ENCODE data around the gene CEP104. TPM values are rescaled to one million over a fixed set of nuclear protein-coding genes. Genes with fewer than 3 reads are reported as not detected.

The CEP104 gene
- total RNA-seq, 1 donor from 2014 or later, result 64.1 TPM

DNA sequence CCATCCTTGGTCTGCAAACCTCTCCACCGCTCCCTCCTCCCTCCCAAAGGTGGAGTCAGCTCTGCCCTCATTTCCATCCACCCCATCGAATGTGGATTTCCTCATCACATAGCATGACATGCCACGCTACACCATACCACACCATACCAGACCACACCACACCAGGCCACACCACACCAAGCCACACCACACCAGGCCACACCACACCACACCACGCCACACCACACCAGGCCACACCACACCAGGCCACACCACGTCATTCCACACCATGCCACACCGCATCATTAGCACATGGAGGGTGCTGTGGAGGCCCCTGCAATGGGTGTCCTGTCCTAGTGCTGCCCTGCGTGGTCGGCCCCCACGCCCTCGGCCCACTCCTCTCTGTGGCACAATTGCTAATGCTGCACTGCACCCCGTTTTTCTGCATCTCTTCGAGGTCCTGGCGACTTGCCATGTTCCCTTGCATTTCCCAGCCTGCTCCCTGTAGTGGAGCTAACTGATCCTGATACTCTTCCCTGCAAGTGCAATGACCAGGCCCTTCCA is 11.5 kb upstream of the CEP104 start:
- DNase-seq (ENCODE audit: low spot score), result no peak

DNA sequence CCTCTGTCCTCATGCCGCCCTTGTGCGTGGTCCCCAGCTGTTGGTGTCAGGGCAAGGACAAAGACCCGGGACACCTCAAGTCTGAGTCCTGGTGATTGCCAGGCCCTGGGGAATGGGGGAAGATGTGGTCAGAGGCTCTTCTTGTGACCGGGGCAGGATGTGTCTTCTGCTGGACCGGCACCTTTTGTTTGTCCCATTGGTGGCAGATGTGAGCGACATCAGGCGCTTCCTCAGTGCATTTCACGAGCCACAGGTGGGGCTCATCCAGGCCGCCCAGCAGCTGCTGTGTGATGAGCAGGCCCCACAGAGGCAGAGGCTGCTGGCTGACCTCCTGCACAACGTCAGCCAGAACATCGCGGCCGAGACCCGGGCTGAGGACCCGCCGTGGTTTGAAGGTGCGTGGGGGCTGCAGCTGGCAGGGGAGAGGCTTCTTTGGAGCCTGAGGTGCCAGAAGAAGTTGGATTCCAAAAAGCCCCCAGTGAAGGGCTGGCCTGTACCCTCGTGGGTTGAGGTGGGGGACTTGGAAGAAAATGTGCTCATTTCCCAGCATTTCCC is 8.7 kb upstream of the CEP104 start:
- no peak for DNase-seq (ENCODE audit: low spot score)

GRCh38 chr1:3864884-3865283 is 7.9 kb upstream of the CEP104 start:
- no peak for DNase-seq (ENCODE audit: low spot score)

DNA sequence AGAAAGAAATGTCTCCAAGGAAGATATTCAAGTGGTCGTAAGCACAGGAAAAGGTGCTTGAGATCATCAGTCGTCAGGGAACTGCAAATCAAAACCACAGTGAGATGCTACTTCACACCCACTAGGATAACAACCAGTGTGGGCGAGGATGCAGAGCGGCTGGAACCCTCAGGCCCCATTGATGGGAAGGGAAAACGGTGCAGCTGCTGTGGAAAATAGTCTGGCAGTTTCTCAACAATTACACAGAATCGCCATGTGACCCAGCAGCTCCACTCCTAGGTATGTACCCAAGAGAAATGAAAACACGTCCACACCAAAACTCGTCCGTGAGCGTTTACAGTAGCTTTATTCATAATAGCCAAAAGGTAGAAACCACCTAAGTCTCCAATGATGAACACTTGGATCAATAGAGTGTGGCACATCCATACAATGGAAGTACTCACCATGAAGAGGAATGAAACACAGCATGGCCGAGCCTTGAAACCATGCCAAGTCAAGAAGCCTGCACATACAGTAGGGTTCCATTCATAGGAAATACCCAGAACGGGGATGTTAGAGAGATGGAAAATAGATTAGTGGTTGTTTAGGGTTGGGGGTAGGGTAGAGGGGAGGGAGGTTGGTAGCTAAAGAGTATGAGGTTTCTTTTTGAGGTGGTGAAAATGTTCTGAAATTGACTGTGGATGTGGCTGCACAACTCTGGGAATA is 6.4 kb upstream of the CEP104 start:
- DNase-seq (ENCODE audit: low spot score), result no peak

DNA sequence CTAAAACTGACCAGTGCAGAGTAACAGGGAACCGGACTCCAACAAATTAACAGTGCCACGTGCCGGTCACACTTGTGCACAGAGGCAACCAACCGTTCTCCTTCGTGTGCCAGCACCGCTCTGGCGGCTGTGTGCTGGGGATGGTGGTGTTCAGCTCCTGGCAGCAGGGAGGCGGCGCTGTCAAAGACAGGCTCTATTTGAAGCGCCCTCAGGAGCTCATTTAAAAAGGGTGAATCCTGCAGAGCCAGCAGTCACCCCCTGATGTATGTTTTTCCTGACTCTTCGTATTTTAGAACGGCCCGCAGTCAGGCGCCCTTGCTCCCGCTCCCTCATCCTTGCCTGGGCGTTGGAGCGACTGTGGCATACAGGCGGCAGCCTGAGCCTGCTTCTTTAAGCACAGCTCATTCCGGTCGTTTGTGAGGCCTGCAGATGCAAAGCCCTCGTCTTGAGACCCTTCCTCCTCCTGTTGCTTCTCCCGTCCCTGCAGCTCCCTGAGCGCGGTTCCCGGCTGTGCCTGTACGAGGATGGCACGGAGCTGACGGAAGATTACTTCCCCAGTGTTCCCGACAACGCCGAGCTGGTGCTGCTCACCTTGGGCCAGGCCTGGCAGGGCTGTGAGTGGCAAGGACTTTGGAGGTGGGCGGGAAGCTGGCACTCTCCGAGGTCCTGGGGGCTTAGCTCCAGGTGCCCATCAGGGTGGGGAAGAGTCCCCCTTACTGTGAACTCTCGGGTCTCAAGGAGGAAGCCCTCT is 1.4 kb upstream of the CEP104 start:
- DNase-seq (ENCODE audit: low spot score), result no peak

DNA sequence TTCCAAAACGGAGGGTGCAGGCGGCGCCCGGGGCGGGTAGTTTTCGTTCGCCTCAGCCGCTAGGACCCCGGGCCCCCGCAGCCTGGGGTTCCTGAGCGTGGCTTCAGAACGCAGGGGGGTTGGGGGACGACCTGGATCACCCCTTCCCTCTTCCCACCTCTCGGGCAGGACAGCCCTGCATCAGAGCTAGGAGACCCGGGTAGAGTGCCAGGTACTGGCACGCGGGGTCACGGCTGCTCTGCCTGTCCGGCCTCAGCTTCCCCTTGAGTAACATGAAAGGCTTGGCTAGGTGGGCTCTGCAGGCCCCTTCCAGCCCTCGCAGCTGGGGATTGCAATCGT is 749 bp upstream of the CEP104 start:
- DNase-seq (ENCODE audit: low spot score), result no peak

DNA sequence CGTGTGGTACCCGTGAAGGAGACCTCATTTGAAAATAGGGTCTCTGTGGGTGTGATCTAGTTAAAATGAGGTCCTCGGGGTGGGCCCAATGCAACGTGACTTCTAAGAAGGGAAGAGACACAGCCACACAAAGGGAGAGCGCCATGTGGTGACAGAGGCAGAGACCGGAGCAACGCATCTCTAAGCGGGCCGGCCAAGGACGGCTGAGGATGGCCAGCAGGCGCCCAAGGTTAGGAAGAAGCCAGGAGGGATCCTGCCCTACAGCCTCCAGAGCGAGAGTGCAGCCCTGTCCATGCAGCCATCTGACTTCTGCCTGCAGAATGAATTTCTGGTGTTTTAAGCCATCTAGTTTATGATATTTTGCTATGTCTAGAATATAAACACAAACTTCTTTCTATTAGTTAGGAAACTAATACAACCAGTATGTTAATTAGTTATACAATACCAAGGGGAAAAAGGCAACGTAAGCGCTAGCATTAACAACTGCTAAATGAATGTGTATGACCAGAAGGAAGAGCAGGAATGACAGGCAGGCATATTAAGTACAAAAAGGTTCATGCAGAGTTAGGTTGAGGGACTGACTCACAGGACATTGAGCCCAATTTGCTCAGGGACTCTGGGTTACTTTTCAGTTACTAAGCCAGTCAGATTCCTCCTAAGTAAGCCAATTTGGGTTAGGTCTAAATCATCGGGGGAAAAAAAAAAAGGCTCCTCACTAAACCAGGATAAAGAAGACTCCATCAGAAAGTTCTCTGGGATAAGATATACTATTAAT is 4.1 kb downstream of the CEP104 start:
- DNase-seq (ENCODE audit: low spot score), result no peak

GRCh38 chr1:3852091-3852490 is 4.9 kb downstream of the CEP104 start:
- no peak for DNase-seq (ENCODE audit: low spot score)

GRCh38 chr1:3851292-3851691 is 5.7 kb downstream of the CEP104 start:
- no peak for DNase-seq (ENCODE audit: low spot score)

DNA sequence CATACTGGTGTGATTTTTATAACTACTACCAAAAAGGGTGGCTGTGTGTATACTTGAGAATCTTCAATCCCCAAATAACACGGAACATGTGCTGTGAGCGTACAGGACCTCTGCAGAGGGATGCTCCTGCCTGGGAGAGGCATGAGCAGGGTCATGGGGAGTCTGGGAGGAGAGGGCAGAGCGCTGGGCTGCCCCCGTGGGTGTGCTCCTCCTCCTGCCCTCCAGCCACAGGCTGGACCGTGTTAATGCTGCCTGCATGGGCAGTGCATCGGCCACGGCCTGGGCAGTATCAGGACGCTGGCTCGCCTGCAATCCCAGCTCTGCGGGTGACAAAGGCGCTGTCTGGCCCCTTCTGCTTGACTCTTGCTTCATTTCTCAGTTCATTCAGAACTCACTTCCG is 6.2 kb downstream of the CEP104 start:
- DNase-seq (ENCODE audit: low spot score), result no peak

DNA sequence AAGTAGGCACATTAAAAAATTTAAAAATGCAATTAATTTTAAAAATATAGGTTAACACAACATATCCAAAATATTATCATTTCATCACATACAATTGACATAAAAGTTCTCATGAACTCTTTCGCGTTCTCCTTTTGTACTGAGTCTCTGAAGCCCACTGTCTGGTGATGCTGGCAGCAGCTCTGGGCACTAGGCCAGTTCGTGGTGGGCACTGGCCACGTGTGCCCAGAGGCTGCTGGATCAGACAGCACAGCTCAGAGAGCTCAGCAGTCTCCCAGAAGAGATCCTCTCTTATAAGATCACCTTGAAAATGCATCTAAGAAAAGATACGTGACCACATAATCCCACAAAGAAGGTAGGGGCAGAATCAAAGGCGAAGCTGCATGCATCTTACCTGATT is 9.9 kb downstream of the CEP104 start:
- DNase-seq (ENCODE audit: low spot score), result no peak

- no peak for DNase-seq (ENCODE audit: low spot score)
Observed at GRCh38 chr1:3846541-3846940, 10.5 kb downstream of the CEP104 start.

DNA sequence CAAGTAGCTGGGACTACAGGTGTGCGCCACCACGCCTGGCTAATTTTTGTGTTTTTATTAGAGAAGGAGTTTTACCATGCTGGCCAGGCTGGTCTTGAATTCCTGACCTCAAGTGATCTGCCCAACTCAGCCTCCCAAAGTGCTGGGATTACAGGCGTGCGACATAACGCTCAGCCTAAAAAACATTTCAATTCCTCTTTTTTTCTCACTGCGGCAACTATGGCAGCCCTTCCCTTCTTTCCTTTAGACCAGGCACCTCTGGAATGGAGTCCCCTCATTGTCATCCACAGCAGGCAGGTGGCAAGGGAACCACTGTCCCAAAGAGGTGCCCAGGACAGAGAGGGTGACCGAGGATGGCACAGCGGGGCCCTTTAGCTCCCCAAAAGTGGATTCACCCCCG is 14.1 kb downstream of the CEP104 start:
- DNase-seq (ENCODE audit: low spot score), result no peak

DNA sequence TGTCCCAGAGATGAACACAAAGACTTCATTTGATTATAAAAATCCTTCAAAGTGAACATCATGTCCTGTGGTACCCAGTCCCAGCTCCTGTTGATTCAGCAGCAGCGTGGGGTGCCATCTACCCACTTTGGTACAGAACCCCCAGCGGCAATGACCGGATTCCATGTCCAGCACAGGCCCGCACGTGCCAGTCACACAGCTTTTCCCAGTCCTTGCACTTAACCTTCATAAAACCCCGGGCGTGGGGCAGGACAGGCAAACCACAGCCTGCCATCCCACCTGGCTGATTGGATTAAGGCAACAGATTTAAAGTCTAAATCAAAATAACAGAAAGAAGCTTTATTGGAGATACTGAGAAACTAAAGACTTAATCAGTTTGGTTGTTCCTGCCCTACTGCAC is 15.5 kb downstream of the CEP104 start:
- no peak for DNase-seq (ENCODE audit: low spot score)

GRCh38 chr1:3838788-3839187 is 18.2 kb downstream of the CEP104 start:
- no peak for DNase-seq (ENCODE audit: low spot score)

DNA sequence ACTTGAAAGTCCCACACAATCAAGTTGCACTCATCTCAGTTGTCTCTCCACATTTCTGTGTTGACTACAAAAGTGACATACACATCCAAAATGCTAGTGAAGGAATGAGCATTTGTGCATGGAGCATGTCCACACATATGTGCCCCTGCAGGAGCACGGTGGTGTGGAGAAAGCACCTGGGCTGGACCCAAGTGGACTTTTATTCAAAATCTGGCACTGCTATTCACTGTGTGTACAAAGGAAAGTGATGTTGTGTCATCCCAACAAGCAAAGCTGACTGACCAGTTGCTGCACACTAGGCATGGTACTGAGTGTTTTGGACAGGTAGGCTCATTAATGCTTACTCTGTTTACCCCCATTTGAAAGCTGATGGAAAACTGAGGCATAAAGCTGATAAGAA is 19.3 kb downstream of the CEP104 start:
- DNase-seq (ENCODE audit: low spot score), result no peak

- no peak for DNase-seq (ENCODE audit: low spot score)
Observed at GRCh38 chr1:3837200-3837599, 19.8 kb downstream of the CEP104 start.

- no peak for DNase-seq (ENCODE audit: low spot score)
Observed at GRCh38 chr1:3836421-3836820, 20.6 kb downstream of the CEP104 start.

DNA sequence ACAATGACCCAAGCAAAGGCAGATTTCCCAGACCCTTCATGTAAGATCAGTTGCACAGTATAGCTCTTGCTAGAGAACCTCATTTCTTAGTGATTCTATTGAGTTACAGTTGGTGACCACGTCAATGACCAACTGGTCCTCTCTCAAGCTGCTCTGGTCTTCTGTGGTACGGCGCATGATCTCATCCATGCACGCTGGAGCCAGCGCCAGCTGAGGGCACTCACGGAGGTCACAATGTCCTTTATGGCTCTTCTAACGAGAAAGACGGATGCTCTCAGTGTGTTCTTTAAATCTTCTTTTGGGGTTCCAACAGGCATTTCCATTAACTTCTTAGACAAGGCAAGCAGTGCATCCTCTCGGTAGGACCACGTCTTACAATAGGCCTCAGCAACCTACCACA is 22.3 kb downstream of the CEP104 start:
- no peak for DNase-seq (ENCODE audit: low spot score)

GRCh38 chr1:3831689-3832088 is 25.3 kb downstream of the CEP104 start:
- no peak for DNase-seq (ENCODE audit: low spot score)

DNA sequence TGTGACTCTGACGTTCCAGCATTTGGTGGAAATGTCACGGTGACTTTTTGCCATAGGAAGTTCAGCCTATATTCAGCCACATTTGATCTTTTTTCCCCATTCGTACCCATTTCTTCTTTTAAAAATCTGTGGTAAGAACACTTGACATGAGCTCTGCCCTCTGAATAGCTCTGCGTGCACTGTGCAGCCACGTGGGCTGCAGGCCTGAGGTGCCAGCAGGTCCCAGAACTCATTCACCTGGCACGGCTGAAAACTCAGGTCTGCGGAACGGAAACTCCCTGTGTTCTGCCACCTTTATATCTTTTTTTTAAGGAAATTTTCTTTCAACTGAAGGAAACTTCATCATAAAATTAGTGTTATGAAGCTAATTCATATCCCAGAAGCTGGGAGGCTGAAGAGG is 28.6 kb downstream of the CEP104 start:
- DNase-seq (ENCODE audit: low spot score), result no peak

DNA sequence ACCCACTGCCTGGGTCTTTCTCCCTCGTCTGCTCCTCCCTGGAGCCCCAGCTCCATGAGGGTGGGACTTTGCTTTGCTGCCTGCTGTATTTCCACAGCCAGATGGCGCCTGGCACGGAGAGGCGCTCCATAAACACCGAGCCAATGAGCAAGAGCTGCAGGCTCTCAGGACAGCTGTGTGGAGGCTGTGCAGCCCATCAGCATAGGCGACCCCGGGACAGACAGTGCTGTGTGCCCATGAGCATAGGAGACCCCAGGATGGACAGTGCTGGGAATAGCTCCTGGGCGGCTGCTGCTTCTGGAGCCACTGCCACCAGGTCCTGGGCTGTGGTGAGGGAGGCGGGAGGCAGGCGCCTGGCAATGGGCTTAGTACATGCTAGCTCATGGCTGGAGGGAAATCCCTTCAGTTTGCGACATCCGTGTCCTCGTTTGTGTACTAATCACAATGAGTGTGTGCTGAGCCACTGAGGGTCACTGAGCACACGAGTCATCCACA is 29.2 kb downstream of the CEP104 start:
- DNase-seq (ENCODE audit: low spot score), result no peak
